22Rv1 (cell line): ENCODE data around the gene MEIKIN.
"Not testable (repeated sequence)": the region's sequence is repeated elsewhere in the genome, so short reads cannot be mapped to it uniquely, and the experiment has no call there.

Source experiments
- H3K27ac ChIP-seq: fragments of 450-650 bp; 2 replicates; pipeline ENCODE4 v1.5.1; 2017
- CTCF ChIP-seq: fragments of 450-650 bp; IDR thresholded peaks from 2 replicates; pipeline ENCODE4 v1.5.1; 2017; ENCODE audit warnings: mild to moderate bottlenecking
- ZFX ChIP-seq: fragments of 450-650 bp; IDR thresholded peaks from 2 replicates; pipeline ENCODE4 v1.6.1; 2017; ENCODE audit warnings: antibody characterized with exemption, borderline replicate concordance

The MEIKIN gene

GRCh38 chr5:131845828-131846227, 99.6 kb downstream of the MEIKIN start:
- H3K27ac ChIP-seq = no peak overlapping the region
- TF ChIP-seq ZFX = no peak
- TF ChIP-seq CTCF = no peak

- not testable (repeated sequence) for H3K27ac ChIP-seq
Measured at GRCh38 chr5:131842971-131843370, 102.5 kb downstream of the MEIKIN start.

- not testable (repeated sequence) for H3K27ac ChIP-seq
Measured at GRCh38 chr5:131832702-131833101, 112.8 kb downstream of the MEIKIN start.

- no peak overlapping the region for H3K27ac ChIP-seq
- TF ChIP-seq CTCF = no peak
- no peak for TF ChIP-seq ZFX
Measured at GRCh38 chr5:131825404-131826013, 120.0 kb downstream of the MEIKIN start.

- H3K27ac ChIP-seq = no peak overlapping the region
- TF ChIP-seq ZFX (no peak), CTCF (no peak)
Measured at GRCh38 chr5:131824631-131825030, 120.8 kb downstream of the MEIKIN start.

- TF ChIP-seq ZFX (no peak), CTCF (no peak)
- no peak overlapping the region for H3K27ac ChIP-seq
Measured at GRCh38 chr5:131821221-131821620, 124.2 kb downstream of the MEIKIN start.

- TF ChIP-seq CTCF (no peak), ZFX (no peak)
Measured at GRCh38 chr5:131818001-131818724, 127.3 kb downstream of the MEIKIN start.

GRCh38 chr5:131814990-131815389, 130.5 kb downstream of the MEIKIN start:
- no peak overlapping the region for H3K27ac ChIP-seq
- no peak for TF ChIP-seq CTCF
- TF ChIP-seq ZFX = no peak

More at GRCh38 chr5:131818001-131818724, 127.3 kb downstream of the MEIKIN start:
- H3K27ac ChIP-seq = no peak overlapping the region
